HepG2 (cell line): ENCODE data around the gene GTSF1L. TPM values are rescaled to one million over a fixed set of nuclear protein-coding genes. Genes with fewer than 3 reads are reported as not detected.

Experiments used
- ATAC-seq: fragments of 200-7000 bp; cut with Tn5 transposase; 3 replicates; pipeline ENCODE4 v1.9.1; 2020; ENCODE audit warnings: mild to moderate bottlenecking, moderate library complexity
- BruUV-seq: library from RNA; stranded (reverse); fragments of 400-500 nt; replicated peaks from 2 replicates; lab custom pipeline; 2021; lab: Mats Ljungman, UMichigan
- CTCF ChIA-PET: fragments of 300-600 bp; formaldehyde crosslinking; extraction: SDS; loops from one replicate; lab custom pipeline; 2021; ENCODE audit warnings: low total read pairs, inconsistent platforms, low intra/inter-chr PET ratio; lab: Yijun Ruan, JAX
- POLR2A ChIA-PET: fragments of 350-600 bp; sonication (Branson Sonifier 250); formaldehyde crosslinking; loops from one replicate; lab custom pipeline; 2020; ENCODE audit warnings: antibody characterized with exemption, inconsistent platforms; lab: Yijun Ruan, JAX
- DNase-seq: peaks from one replicate; pipeline ENCODE4 v3.0.0-alpha.2; 2015; ENCODE audit warnings: low spot score
- FAIRE-seq: peaks from 3 replicates; lab custom pipeline; 2011; peaks lifted over from hg19 to GRCh38; lab: Jason Lieb, UNC
- H2AFZ ChIP-seq: one replicate; pipeline ENCODE4 v1.6.1; 2011; ENCODE audit warnings: low read length, inconsistent platforms
- H3K27ac ChIP-seq: fragments of 300-600 bp; 3 replicates; pipeline ENCODE4 v1.8.0; 2011; ENCODE audit warnings: mixed run types, mild to moderate bottlenecking, mixed read lengths, low read length, inconsistent platforms; ENCODE audit not compliant: insufficient read depth; ENCODE audit errors: extremely low read length
- H3K27me3 ChIP-seq, 2 experiments: fragments of 200-600 bp in 1 of 2; 2 replicates in 1 of 2; 3 replicates in 1 of 2; pipeline versions ENCODE4 v1.6.0 to v1.8.0; 2011; ENCODE audit warnings: low read length in 2 of 2, mild to moderate bottlenecking in 2 of 2, moderate library complexity in 2 of 2, inconsistent platforms in 1 of 2; ENCODE audit not compliant: insufficient read depth in 2 of 2, control insufficient read depth in 1 of 2
- H3K36me3 ChIP-seq, 2 experiments: fragments of 200-600 bp in 1 of 2; replicated peaks in 1 of 2; 2 replicates in 1 of 2; 3 replicates in 1 of 2; pipeline versions ENCODE4 v1.5.1 to v1.8.0; 2011; ENCODE audit warnings: low read length in 2 of 2, inconsistent platforms in 1 of 2; ENCODE audit not compliant: insufficient read depth in 2 of 2, control insufficient read depth in 1 of 2
- H3K4me1 ChIP-seq: 2 replicates; pipeline ENCODE4 v1.5.1; 2012; ENCODE audit warnings: low read length, inconsistent platforms; ENCODE audit not compliant: insufficient read depth
- H3K4me2 ChIP-seq: 2 replicates; pipeline ENCODE4 v1.6.0; 2011; ENCODE audit warnings: low read depth, low read length, inconsistent platforms
- H3K4me3 ChIP-seq, 3 experiments: fragments of 200-600 bp in 1 of 3; sonication (generic), shearing (Covaris generic) in 1 of 3; replicated peaks in 1 of 3; 2 replicates each; pipeline ENCODE4 v1.5.1; 2011 to 2016; ENCODE audit warnings: low read length in 3 of 3, inconsistent platforms in 2 of 3, low read depth in 2 of 3, mild to moderate bottlenecking in 2 of 3, control low read depth in 1 of 3, mixed read lengths in 1 of 3; ENCODE audit not compliant: insufficient read depth in 1 of 3
- H3K79me2 ChIP-seq: one replicate; pipeline ENCODE4 v1.6.1; 2011; ENCODE audit warnings: low read length, inconsistent platforms; ENCODE audit not compliant: insufficient read depth
- H3K9ac ChIP-seq: 2 replicates; pipeline ENCODE4 v1.6.0; 2011; ENCODE audit warnings: mild to moderate bottlenecking, low read depth, low read length, inconsistent platforms; ENCODE audit not compliant: insufficient read depth
- H3K9me3 ChIP-seq: 2 replicates; pipeline ENCODE4 v1.5.1; 2012; ENCODE audit warnings: mild to moderate bottlenecking, low read length
- H4K20me1 ChIP-seq: 2 replicates; pipeline ENCODE4 v1.6.0; 2011; ENCODE audit warnings: inconsistent platforms, mild to moderate bottlenecking, low read length, moderate library complexity; ENCODE audit not compliant: insufficient read depth
- JUN ChIP-seq: sonication (generic); formaldehyde crosslinking; IDR thresholded peaks from 2 replicates; pipeline ENCODE4 v1.4.0; 2020; ENCODE audit warnings: mild to moderate bottlenecking, missing genetic modification reagents
- MIER3 ChIP-seq: IDR thresholded peaks from 2 replicates; pipeline ENCODE4 v1.6.1; 2016; ENCODE audit warnings: missing compliant biosample characterization, borderline replicate concordance
- NFYC ChIP-seq: IDR thresholded peaks from 2 replicates; pipeline ENCODE4 v1.6.1; 2016; ENCODE audit warnings: missing genetic modification reagents, missing compliant biosample characterization
- NR2F1 ChIP-seq, 2 experiments: fragments of 450-650 bp in 1 of 2; formaldehyde crosslinking in 1 of 2; IDR thresholded peaks; 2 replicates each; pipeline versions ENCODE4 v1.5.0 to v1.6.1; 2016 to 2020; ENCODE audit warnings: mild to moderate bottlenecking in 1 of 2, missing compliant biosample characterization in 1 of 2, missing genetic modification reagents in 1 of 2, moderate library complexity in 1 of 2
- RELA ChIP-seq: sonication (generic); formaldehyde crosslinking; IDR thresholded peaks from 2 replicates; pipeline ENCODE4 v1.4.0; 2020; ENCODE audit warnings: missing genetic modification reagents
- STAG1 ChIP-seq: sonication (generic); formaldehyde crosslinking; IDR thresholded peaks from 2 replicates; pipeline ENCODE4 v1.4.0; 2020; ENCODE audit warnings: missing genetic modification reagents
- STAT6 ChIP-seq: sonication (generic); formaldehyde crosslinking; IDR thresholded peaks from 2 replicates; pipeline ENCODE4 v1.4.0; 2020; ENCODE audit warnings: missing genetic modification reagents, mild to moderate bottlenecking, borderline replicate concordance
- TBX2 ChIP-seq: sonication (generic); formaldehyde crosslinking; IDR thresholded peaks from 2 replicates; pipeline ENCODE4 v1.5.0; 2020; ENCODE audit warnings: missing genetic modification reagents, mild to moderate bottlenecking, borderline replicate concordance
- TERF1 ChIP-seq: sonication (generic); formaldehyde crosslinking; IDR thresholded peaks from 2 replicates; pipeline ENCODE4 v1.8.0; 2022; ENCODE audit warnings: mild to moderate bottlenecking, missing genetic modification reagents, moderate library complexity
- U2AF1 ChIP-seq: fragments of 200-400 bp; formaldehyde crosslinking; optimal IDR thresholded peaks from 2 replicates; pipeline ENCODE3; 2017; ENCODE audit warnings: mild to moderate bottlenecking, low read depth, low read length
- ZBTB10 ChIP-seq: sonication (generic); formaldehyde crosslinking; IDR thresholded peaks from 2 replicates; pipeline ENCODE4 v1.4.0; 2020; ENCODE audit warnings: missing genetic modification reagents, borderline replicate concordance
- ZKSCAN5 ChIP-seq: sonication (generic); formaldehyde crosslinking; IDR thresholded peaks from 2 replicates; pipeline ENCODE4 v1.5.1; 2020; ENCODE audit warnings: mild to moderate bottlenecking, missing genetic modification reagents
- ZMAT5 ChIP-seq: sonication (generic); formaldehyde crosslinking; IDR thresholded peaks from 2 replicates; pipeline ENCODE4 v1.5.0; 2020; ENCODE audit warnings: mild to moderate bottlenecking, low read depth, missing genetic modification reagents, borderline replicate concordance
- ZNF12 ChIP-seq: sonication (generic); formaldehyde crosslinking; IDR thresholded peaks from 2 replicates; pipeline ENCODE4 v1.5.0; 2020; ENCODE audit warnings: missing genetic modification reagents
- ZNF441 ChIP-seq: sonication (generic); formaldehyde crosslinking; IDR thresholded peaks from 2 replicates; pipeline ENCODE4 v1.7.0; 2021; ENCODE audit warnings: missing genetic modification reagents, borderline replicate concordance
- ZNF513 ChIP-seq: sonication (generic); formaldehyde crosslinking; conservative IDR thresholded peaks from 2 replicates; pipeline ENCODE4 v1.5.0; 2020; ENCODE audit warnings: missing genetic modification reagents
- ZNF709 ChIP-seq: sonication (generic); formaldehyde crosslinking; IDR thresholded peaks from 2 replicates; pipeline ENCODE4 v1.5.0; 2020; ENCODE audit warnings: mild to moderate bottlenecking, missing genetic modification reagents
- WGBS: methylation state at CpG from one replicate; pipeline ENCODE4 v1.1.6; 2017; ENCODE audit warnings: low lambda C conversion rate; 5-methylcytosine and 5-hydroxymethylcytosine counted together
- in situ Hi-C: cut with HindIII; loops from 2 replicates; pipeline ENCODE4 v1.10.0; 2017; ENCODE audit warnings: low pct_unique_long_range_greater_than_20kb; ENCODE audit not compliant: extremely low pct_ligation_motif_present
- intact Hi-C: fragments of 100-400 bp; cut with micrococcal nuclease; formaldehyde crosslinking; loops from one replicate; pipeline ENCODE4 v1.10.0; 2022; ENCODE audit not compliant: unreplicated experiment
- polyA plus RNA-seq, 8 experiments: library from polyadenylated mRNA; depleted of rRNA in 3 of 8; stranded (reverse) in 7 of 8; unstranded in 1 of 8; fragments of >200 nt; fragmentation: Illumina TruSeq in 4 of 8; extraction: Trizol in 4 of 8; gene quantifications; 2 replicates each; pipeline versions ENCODE4 v1.2.1 to v1.2.3, GENCODE V29; 2011 to 2016; ENCODE audit warnings: low read depth in 4 of 8, missing spikeins in 1 of 8, mixed read lengths in 1 of 8; ENCODE audit not compliant: insufficient read depth in 1 of 8
- total RNA-seq, 5 experiments: library from RNA; depleted of rRNA; stranded (reverse); fragments of >200 nt; fragmentation: Illumina TruSeq; extraction: Trizol; gene quantifications; 2 replicates each; pipeline ENCODE4 v1.2.3, GENCODE V29; 2016; ENCODE audit warnings: low read depth in 1 of 5

The GTSF1L gene
- total and polyA plus RNA-seq, 2 of the 13 experiments (the other 11 are each of a cell fraction or from before 2014, with no cell fraction given): not detected

GRCh38 chr20:43680981-43681380 is 45.8 kb downstream of the GTSF1L start:
- Histone ChIP-seq H3K4me3 (no peak overlapping the region), H3K27me3 (no peaks in the 10 kb centered on the region), H4K20me1 (no peaks in the 10 kb centered on the region), H3K36me3 (peaks cover 4 to 30% of the 10 kb centered on the region in 2 experiments; a peak in 3 of 5 replicates), H3K9ac (no peak overlapping the region), H3K27ac (no peak overlapping the region), H3K4me2 (no peak overlapping the region), H2AFZ (no peak overlapping the region), H3K4me1 (peaks cover 15% of the 10 kb centered on the region), H3K9me3 (no peaks in the 10 kb centered on the region), H3K79me2 (no peaks in the 10 kb centered on the region)
- ATAC-seq (no peak), FAIRE-seq (no peak), DNase-seq (no peak)
- in situ Hi-C loops: no loop called here
- POLR2A ChIA-PET: no interaction called here
- no TSS peak for BruUV-seq
- CTCF ChIA-PET: no interaction called here
- intact Hi-C loops: no loop called here
- WGBS: 96% methylated on average over 7 of the region's 7 CpGs
- TF ChIP-seq NFYC (CRISPR knock-in tag) (no peak), STAT6 (CRISPR knock-in tag) (no peak), ZNF12 (CRISPR knock-in tag) (no peak), TBX2 (CRISPR knock-in tag) (no peak), MIER3 (CRISPR knock-in tag) (no peak), STAG1 (CRISPR knock-in tag) (no peak), ZMAT5 (CRISPR knock-in tag) (no peak), ZKSCAN5 (no peak), RELA (CRISPR knock-in tag) (no peak), ZBTB10 (CRISPR knock-in tag) (no peak), ZNF513 (CRISPR knock-in tag) (no peak), JUN (CRISPR knock-in tag) (no peak), TERF1 (CRISPR knock-in tag) (no peak), ZNF441 (no peak), ZNF709 (CRISPR knock-in tag) (no peak), U2AF1 (no peak), NR2F1 (CRISPR knock-in tag; IDR thresholded peaks at IDR 0.05) (no peak)
